Activated naive CD8-positive, alpha-beta T cell (primary cell): ENCODE measurements around the gene RTP3.
"Not testable (repeated sequence)": the region's sequence is repeated elsewhere in the genome, so short reads cannot be mapped to it uniquely, and the experiment has no call there.

Source experiments
- H3K27ac Mint-ChIP-seq: one replicate; pipeline ENCODE4 v1.8.0; 2021; ENCODE audit warnings: mixed read lengths
- H3K27me3 Mint-ChIP-seq: one replicate; pipeline ENCODE4 v1.8.0; 2021; ENCODE audit warnings: mixed read lengths
- H3K36me3 Mint-ChIP-seq: one replicate; pipeline ENCODE4 v1.8.0; 2021; ENCODE audit warnings: mixed read lengths
- H3K4me1 Mint-ChIP-seq: one replicate; pipeline ENCODE4 v1.8.0; 2021; ENCODE audit warnings: low read depth, mixed read lengths
- H3K4me3 Mint-ChIP-seq: one replicate; pipeline ENCODE4 v1.8.0; 2021; ENCODE audit warnings: mild to moderate bottlenecking, mixed read lengths
- H3K9me3 Mint-ChIP-seq: one replicate; pipeline ENCODE4 v1.8.0; 2021; ENCODE audit warnings: low read depth, mixed read lengths

RTP3 gene

DNA sequence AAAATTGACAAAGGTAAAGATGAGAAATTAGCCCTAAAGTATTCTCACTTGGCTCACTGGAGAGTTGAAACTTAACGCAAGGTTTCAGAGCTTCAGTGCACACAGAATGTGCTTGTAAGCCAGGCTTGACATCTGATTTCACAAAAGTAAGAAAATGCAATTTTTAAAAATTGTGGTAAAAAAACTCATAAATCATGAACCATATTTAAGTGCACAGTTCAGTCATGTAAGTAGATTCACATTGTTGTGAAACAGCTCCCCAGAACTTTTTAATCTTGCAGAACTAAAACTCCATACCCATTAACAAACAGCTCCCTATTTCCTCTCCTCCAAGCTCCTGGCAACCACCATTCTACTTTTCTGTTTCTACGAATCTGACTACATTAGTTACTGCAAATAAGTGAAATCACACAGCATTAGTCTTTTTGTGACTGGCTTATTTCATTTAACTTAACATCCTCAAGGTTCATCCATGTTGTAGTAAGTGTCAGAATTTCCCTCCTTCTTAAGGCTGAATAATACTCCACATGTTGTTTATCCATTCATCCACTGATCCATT lies 14.5 kb downstream of the RTP3 start:
- no peak overlapping the region for H3K27ac Mint-ChIP-seq
- no peak overlapping the region for H3K4me3 Mint-ChIP-seq
- H3K4me1 Mint-ChIP-seq = no peaks in the 10 kb centered on the region
- no peaks in the 10 kb centered on the region for H3K9me3 Mint-ChIP-seq
- H3K36me3 Mint-ChIP-seq = no peaks in the 10 kb centered on the region
- H3K27me3 Mint-ChIP-seq = no peaks in the 10 kb centered on the region

GRCh38 chr3:46516521-46516920 lies 18.7 kb downstream of the RTP3 start:
- H3K36me3 Mint-ChIP-seq = no peaks in the 10 kb centered on the region
- no peak overlapping the region for H3K27ac Mint-ChIP-seq
- H3K4me1 Mint-ChIP-seq = no peaks in the 10 kb centered on the region
- no peak overlapping the region for H3K4me3 Mint-ChIP-seq
- H3K9me3 Mint-ChIP-seq = no peaks in the 10 kb centered on the region
- no peaks in the 10 kb centered on the region for H3K27me3 Mint-ChIP-seq

- Mint-ChIP-seq H3K9me3 (no peaks in the 10 kb centered on the region), H3K36me3 (no peaks in the 10 kb centered on the region), H3K27ac (no peak overlapping the region), H3K4me3 (no peak overlapping the region), H3K27me3 (no peaks in the 10 kb centered on the region), H3K4me1 (no peaks in the 10 kb centered on the region)
Observed at GRCh38 chr3:46517016-46517783, 19.4 kb downstream of the RTP3 start.

- H3K9me3 Mint-ChIP-seq = no peaks in the 10 kb centered on the region
- no peaks in the 10 kb centered on the region for H3K4me1 Mint-ChIP-seq
- H3K4me3 Mint-ChIP-seq = no peak overlapping the region
- H3K27me3 Mint-ChIP-seq = no peaks in the 10 kb centered on the region
- H3K36me3 Mint-ChIP-seq = no peaks in the 10 kb centered on the region
- H3K27ac Mint-ChIP-seq = no peak overlapping the region
Observed at GRCh38 chr3:46517784-46518181, 20.0 kb downstream of the RTP3 start.

DNA sequence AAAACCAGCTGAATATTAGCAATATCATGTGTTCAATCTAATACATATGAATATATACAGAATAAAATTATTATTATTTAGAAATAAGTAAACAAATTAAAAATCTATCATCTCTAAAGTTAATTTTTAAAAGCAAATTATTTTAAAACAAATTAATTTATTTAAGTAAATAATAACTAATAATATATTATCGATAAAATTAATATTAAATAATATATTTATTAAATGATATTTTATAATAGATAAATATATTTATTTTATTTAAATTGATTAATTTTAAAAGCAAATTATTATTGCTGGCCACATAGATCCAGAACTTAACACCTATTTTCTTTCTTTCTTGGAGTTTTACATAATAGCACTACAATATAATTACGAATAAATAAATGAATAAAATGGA lies 22.2 kb downstream of the RTP3 start:
- Mint-ChIP-seq H3K27me3 (peaks cover 2% of the 10 kb centered on the region), H3K4me1 (no peaks in the 10 kb centered on the region), H3K36me3 (no peaks in the 10 kb centered on the region), H3K27ac (no peak overlapping the region), H3K9me3 (no peaks in the 10 kb centered on the region), H3K4me3 (no peak overlapping the region)

GRCh38 chr3:46520531-46520930 lies 22.8 kb downstream of the RTP3 start:
- H3K27me3 Mint-ChIP-seq = peaks cover 2% of the 10 kb centered on the region
- no peaks in the 10 kb centered on the region for H3K9me3 Mint-ChIP-seq
- no peak overlapping the region for H3K4me3 Mint-ChIP-seq
- no peak overlapping the region for H3K27ac Mint-ChIP-seq
- H3K4me1 Mint-ChIP-seq = no peaks in the 10 kb centered on the region
- H3K36me3 Mint-ChIP-seq = no peaks in the 10 kb centered on the region

- Mint-ChIP-seq H3K4me1 (no peaks in the 10 kb centered on the region), H3K27ac (no peak overlapping the region), H3K9me3 (no peaks in the 10 kb centered on the region), H3K4me3 (no peak overlapping the region), H3K36me3 (no peaks in the 10 kb centered on the region), H3K27me3 (peaks cover 2% of the 10 kb centered on the region)
Observed at GRCh38 chr3:46521096-46521495, 23.3 kb downstream of the RTP3 start.

DNA sequence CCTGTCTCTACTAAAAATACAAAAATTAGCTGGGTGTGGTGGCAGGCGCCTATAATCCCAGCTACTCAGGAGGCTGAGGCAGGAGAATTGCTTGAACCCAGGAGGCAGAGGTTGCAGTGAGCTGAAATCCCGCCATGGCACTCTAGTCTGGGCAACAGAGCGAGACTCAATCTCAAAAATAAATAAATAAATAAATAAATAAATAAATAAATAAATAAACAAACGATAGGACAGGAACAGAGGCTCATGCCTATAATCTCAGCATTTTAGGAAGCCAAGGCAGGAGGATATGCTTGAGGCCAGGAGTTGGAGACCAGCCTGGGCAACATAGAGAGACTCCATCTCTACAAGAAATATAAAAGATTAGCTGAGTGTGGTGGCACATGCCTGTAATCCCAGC lies 24.4 kb downstream of the RTP3 start:
- not testable (repeated sequence) for H3K36me3 Mint-ChIP-seq, H3K27ac Mint-ChIP-seq, H3K9me3 Mint-ChIP-seq, H3K4me1 Mint-ChIP-seq, H3K27me3 Mint-ChIP-seq, H3K4me3 Mint-ChIP-seq

DNA sequence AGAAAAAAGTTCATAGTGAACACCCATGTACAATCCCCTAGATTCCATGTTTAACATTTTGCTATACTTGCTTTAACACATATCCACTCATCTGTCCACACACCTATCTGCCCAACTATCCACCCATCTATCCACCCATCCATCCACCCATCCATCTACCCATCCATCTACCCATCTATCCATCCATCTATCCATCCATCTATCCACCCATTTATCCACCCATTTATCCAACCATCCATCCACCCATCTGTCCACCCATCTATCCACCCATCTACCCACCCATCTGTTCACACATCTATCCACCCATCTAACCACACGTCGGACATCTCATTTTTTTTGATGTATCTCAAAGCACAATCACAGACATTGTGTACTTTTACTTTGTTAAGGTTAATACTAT lies 25.8 kb downstream of the RTP3 start:
- no peak overlapping the region for H3K4me3 Mint-ChIP-seq
- no peaks in the 10 kb centered on the region for H3K4me1 Mint-ChIP-seq
- peaks cover 2% of the 10 kb centered on the region for H3K27me3 Mint-ChIP-seq
- H3K27ac Mint-ChIP-seq = no peak overlapping the region
- no peaks in the 10 kb centered on the region for H3K36me3 Mint-ChIP-seq
- no peaks in the 10 kb centered on the region for H3K9me3 Mint-ChIP-seq

- no peaks in the 10 kb centered on the region for H3K9me3 Mint-ChIP-seq
- H3K4me3 Mint-ChIP-seq = no peak overlapping the region
- no peak overlapping the region for H3K27ac Mint-ChIP-seq
- H3K27me3 Mint-ChIP-seq = peaks cover 2% of the 10 kb centered on the region
- no peaks in the 10 kb centered on the region for H3K4me1 Mint-ChIP-seq
- H3K36me3 Mint-ChIP-seq = no peaks in the 10 kb centered on the region
Observed at GRCh38 chr3:46524008-46524407, 26.2 kb downstream of the RTP3 start.

- Mint-ChIP-seq H3K27ac (no peak overlapping the region), H3K9me3 (no peaks in the 10 kb centered on the region), H3K27me3 (peaks cover 2% of the 10 kb centered on the region), H3K36me3 (no peaks in the 10 kb centered on the region), H3K4me3 (no peak overlapping the region), H3K4me1 (no peaks in the 10 kb centered on the region)
Observed at GRCh38 chr3:46524832-46525231, 27.1 kb downstream of the RTP3 start.

GRCh38 chr3:46527239-46527638 lies 29.5 kb downstream of the RTP3 start:
- no peak overlapping the region for H3K4me3 Mint-ChIP-seq
- H3K27me3 Mint-ChIP-seq = peaks cover 2% of the 10 kb centered on the region
- H3K27ac Mint-ChIP-seq = no peak overlapping the region
- H3K36me3 Mint-ChIP-seq = no peaks in the 10 kb centered on the region
- H3K9me3 Mint-ChIP-seq = no peaks in the 10 kb centered on the region
- H3K4me1 Mint-ChIP-seq = no peaks in the 10 kb centered on the region

- Mint-ChIP-seq H3K27ac (no peak overlapping the region), H3K9me3 (no peaks in the 10 kb centered on the region), H3K36me3 (no peaks in the 10 kb centered on the region), H3K4me1 (peaks cover 27% of the 10 kb centered on the region), H3K27me3 (peaks cover 2% of the 10 kb centered on the region), H3K4me3 (no peak overlapping the region)
Observed at GRCh38 chr3:46533091-46533490, 35.3 kb downstream of the RTP3 start.

GRCh38 chr3:46535746-46536145 lies 38.0 kb downstream of the RTP3 start:
- Mint-ChIP-seq H3K27ac (no peak overlapping the region), H3K27me3 (peaks cover 2% of the 10 kb centered on the region), H3K4me1 (peaks cover 48% of the 10 kb centered on the region), H3K9me3 (no peaks in the 10 kb centered on the region), H3K36me3 (no peaks in the 10 kb centered on the region), H3K4me3 (no peak overlapping the region)

DNA sequence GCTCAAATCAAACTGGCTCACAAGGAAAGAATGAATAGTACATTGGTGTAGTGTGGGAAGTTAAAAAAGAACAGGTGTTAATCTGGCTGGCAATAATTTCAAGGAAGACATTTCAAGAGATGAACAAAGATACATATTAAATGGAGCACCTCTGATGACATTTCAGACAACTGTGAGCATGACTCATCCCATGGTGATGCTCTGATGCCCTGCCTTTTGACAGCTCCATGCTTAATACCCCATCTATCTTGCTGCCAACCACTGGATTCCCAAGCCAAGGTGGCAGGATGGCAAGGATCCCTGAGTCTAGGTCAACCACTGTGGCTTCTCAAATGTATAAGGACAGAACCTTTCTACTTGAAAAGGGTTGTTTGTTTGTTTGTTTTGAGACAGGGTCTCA lies 39.0 kb downstream of the RTP3 start:
- H3K36me3 Mint-ChIP-seq = no peaks in the 10 kb centered on the region
- H3K9me3 Mint-ChIP-seq = no peaks in the 10 kb centered on the region
- peaks cover 49% of the 10 kb centered on the region for H3K4me1 Mint-ChIP-seq
- peak overlapping the region; percentile 7 for H3K27ac Mint-ChIP-seq
- H3K4me3 Mint-ChIP-seq = no peak overlapping the region
- peaks cover 2% of the 10 kb centered on the region for H3K27me3 Mint-ChIP-seq

DNA sequence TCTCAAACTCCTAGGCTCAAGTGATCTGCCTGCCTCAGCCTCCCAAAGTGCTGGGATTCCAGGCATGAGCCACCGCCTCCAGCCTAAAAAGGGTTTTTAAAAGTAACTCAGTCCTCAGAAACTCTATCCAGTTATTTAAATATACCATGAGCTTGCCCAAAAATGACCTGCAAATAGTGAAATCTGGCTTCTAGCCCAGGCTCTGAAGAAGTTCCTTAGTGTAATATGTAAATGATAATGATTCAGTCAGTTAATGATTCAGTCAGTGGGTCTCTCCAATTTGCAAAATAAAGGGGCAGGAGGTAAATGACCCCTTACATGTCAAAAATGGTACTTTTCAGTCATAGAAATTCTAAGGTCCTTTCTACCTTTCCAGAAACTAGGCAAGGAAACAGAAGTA lies 39.5 kb downstream of the RTP3 start:
- peaks cover 2% of the 10 kb centered on the region for H3K27me3 Mint-ChIP-seq
- H3K27ac Mint-ChIP-seq = no peak overlapping the region
- no peaks in the 10 kb centered on the region for H3K36me3 Mint-ChIP-seq
- H3K4me3 Mint-ChIP-seq = no peak overlapping the region
- H3K4me1 Mint-ChIP-seq = peaks cover 55% of the 10 kb centered on the region
- H3K9me3 Mint-ChIP-seq = no peaks in the 10 kb centered on the region
